Measurements from ENCODE around the gene PIK3C2B. TPM values are rescaled to one million over a fixed set of nuclear protein-coding genes. Genes with fewer than 3 reads are reported as not detected.

PIK3C2B gene
- total RNA-seq, 1 experiment from 2014 or later: 52.4 TPM

DNA sequence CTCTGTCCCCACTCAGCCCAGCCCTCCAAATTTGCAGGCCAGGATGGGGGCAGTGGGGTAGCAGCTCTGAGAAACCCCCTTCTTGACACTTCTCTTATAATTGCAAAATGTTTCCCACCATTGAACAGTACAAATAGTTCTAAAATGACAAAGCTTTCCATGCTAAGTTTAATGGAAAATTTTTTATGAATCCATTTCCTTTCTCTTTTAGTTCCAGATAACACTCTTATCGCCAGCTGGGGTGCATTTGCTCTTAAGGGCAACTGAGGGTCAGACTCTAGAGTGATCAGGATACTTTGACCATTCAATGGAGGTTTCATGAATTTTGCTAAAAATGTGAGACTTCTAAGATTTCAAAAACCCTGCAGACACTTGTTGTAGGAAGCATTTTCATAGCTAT, 29.9 kb downstream of the PIK3C2B start:
- intact Hi-C loops (cut with micrococcal nuclease; ENCODE audit: unreplicated experiment): no loop called here
- Histone ChIP-seq H3K9me2 (ENCODE audit: insufficient read depth) (no peaks in the 10 kb centered on the region), H3K4me2 (no peak overlapping the region), H3F3A (ENCODE audit: insufficient read depth, low read depth) (no peaks in the 10 kb centered on the region), H3K79me2 (ENCODE audit: low read depth) (0 out of 2 replicates have a peak, but pooled peaks cover 7% of the 10 kb centered on the region), H3K4me1 (replicated peaks; ENCODE audit: insufficient read depth) (no peaks in the 10 kb centered on the region), H3K9me3 (ENCODE audit: insufficient read depth, low read depth) (no peaks in the 10 kb centered on the region), H3K4me3 (no peak overlapping the region), H3K27me3 (ENCODE audit: insufficient read depth, low read depth) (no peaks in the 10 kb centered on the region), H4K20me1 (ENCODE audit: insufficient read depth) (no peaks in the 10 kb centered on the region; the same call in 1 of the 2 replicates), H3K36me3 (ENCODE audit: low read depth) (peaks cover 28% of the 10 kb centered on the region), H3K27ac (no peak overlapping the region), H2AFZ (no peak overlapping the region)
- ChIA-PET CTCF (no interaction called here), POLR2A (ENCODE audit: unreplicated experiment) (interaction anchor here (0.6 kb wide), 1 partner anchor 274 kb away, joined by 5 read pairs; no protein-coding TSS in a partner anchor)
- no peak for DNase-seq
- TF ChIP-seq EZH2 (IDR thresholded peaks at IDR 0.05; ENCODE audit: low read depth): no peak
- TF ChIP-seq, protein P1, sequence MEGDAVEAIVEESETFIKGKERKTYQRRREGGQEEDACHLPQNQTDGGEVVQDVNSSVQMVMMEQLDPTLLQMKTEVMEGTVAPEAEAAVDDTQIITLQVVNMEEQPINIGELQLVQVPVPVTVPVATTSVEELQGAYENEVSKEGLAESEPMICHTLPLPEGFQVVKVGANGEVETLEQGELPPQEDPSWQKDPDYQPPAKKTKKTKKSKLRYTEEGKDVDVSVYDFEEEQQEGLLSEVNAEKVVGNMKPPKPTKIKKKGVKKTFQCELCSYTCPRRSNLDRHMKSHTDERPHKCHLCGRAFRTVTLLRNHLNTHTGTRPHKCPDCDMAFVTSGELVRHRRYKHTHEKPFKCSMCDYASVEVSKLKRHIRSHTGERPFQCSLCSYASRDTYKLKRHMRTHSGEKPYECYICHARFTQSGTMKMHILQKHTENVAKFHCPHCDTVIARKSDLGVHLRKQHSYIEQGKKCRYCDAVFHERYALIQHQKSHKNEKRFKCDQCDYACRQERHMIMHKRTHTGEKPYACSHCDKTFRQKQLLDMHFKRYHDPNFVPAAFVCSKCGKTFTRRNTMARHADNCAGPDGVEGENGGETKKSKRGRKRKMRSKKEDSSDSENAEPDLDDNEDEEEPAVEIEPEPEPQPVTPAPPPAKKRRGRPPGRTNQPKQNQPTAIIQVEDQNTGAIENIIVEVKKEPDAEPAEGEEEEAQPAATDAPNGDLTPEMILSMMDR (conservative IDR thresholded peaks at IDR 0.05): no peak
- BruUV-seq (replicated peaks): no TSS peak

DNA sequence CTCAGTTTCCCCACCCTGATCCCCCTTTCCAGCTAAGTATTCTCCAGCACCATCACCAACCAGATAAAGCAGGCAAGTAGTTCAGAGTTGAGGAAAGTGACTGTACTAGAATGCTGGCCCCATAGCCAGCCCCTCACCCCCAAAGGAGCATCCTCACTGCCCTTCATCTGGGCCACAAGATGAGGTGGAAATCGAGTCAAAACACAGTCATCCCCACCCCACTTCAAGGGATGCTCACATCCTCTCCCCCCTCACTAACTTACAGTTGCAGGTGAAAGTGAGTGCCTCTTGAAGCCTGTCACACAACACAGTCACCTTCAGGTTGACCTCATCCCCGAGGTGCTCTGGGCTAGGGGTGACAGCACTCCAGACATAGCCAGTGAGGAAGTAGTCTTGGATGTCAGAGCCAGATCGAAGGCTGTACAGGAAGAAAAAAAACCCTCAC, 30.4 kb downstream of the PIK3C2B start:
- no peak overlapping the region for H3K27ac ChIP-seq
- DNase-seq: no peak
- H3K27me3 ChIP-seq (ENCODE audit: insufficient read depth, low read depth): no peaks in the 10 kb centered on the region
- no peak overlapping the region for H3K4me2 ChIP-seq
- no peaks in the 10 kb centered on the region for H3K9me2 ChIP-seq (ENCODE audit: insufficient read depth)
- H3F3A ChIP-seq (ENCODE audit: insufficient read depth, low read depth): no peaks in the 10 kb centered on the region
- POLR2A ChIA-PET (ENCODE audit: unreplicated experiment): no interaction called here
- H2AFZ ChIP-seq: no peak overlapping the region
- H3K9me3 ChIP-seq (ENCODE audit: insufficient read depth, low read depth): no peaks in the 10 kb centered on the region
- TF ChIP-seq, protein P1 (conservative IDR thresholded peaks at IDR 0.05): no peak
- no peak for TF ChIP-seq EZH2 (IDR thresholded peaks at IDR 0.05; ENCODE audit: low read depth)
- intact Hi-C loops (cut with micrococcal nuclease; ENCODE audit: unreplicated experiment): no loop called here
- H3K79me2 ChIP-seq (ENCODE audit: low read depth): 0 out of 2 replicates have a peak, but pooled peaks cover 4% of the 10 kb centered on the region
- no TSS peak for BruUV-seq (replicated peaks)
- H3K4me3 ChIP-seq: no peak overlapping the region
- no peaks in the 10 kb centered on the region; the same call in 1 of the 2 replicates for H4K20me1 ChIP-seq (ENCODE audit: insufficient read depth)
- no peaks in the 10 kb centered on the region for H3K4me1 ChIP-seq (replicated peaks; ENCODE audit: insufficient read depth)
- CTCF ChIA-PET: no interaction called here
- peaks cover 28% of the 10 kb centered on the region for H3K36me3 ChIP-seq (ENCODE audit: low read depth)

DNA sequence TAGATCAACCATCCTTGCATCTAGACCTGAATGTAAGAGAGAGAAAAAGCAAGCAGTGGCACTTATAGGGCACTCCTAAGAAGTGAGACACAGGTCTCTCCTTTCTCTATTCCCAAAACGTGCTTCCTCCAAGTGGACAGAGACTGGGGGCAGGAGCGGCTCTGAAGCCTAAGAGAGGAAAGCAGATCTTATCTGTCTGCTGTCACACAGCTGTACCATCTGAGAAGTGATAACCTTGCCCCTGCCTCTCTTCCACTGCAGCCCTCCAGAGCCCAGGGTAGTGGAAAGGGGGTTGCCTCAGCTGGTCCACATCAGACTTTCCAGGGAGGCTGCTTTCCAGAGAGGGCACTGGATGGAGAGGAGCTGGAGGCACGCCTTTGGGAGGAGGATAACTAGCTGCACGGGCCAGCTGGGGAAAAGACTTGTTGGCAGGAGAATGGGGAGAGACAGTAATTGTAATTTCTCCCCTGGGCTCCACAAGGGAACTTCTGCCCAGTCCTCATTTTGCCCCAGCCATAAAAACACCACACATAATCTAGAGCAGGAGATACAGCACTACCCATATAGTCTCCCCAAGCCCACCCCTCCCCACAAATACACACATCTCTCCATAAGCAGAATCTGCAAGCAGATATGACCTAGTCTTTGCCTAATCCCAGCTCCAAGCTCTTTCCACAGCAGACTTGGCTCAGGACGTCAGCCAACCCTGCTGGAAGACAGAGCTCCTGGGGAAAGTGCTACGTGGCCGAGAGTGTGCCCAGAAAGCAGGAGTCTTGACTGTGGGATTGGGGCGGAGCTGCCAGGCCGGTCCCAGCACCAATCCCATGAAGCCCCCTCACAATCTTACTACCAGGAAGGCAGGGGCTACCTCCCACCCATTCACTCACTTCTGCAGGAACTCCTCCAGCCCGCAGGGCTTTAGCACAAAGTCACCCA, 31.2 kb downstream of the PIK3C2B start:
- no peak overlapping the region for H2AFZ ChIP-seq
- DNase-seq: peak in 1 of 2 experiments; percentile 32
- TF ChIP-seq EZH2 (IDR thresholded peaks at IDR 0.05; ENCODE audit: low read depth): no peak
- TF ChIP-seq, protein P1 (conservative IDR thresholded peaks at IDR 0.05): no peak
- H3K27ac ChIP-seq: no peak overlapping the region
- BruUV-seq (replicated peaks): no TSS peak
- ChIA-PET POLR2A (ENCODE audit: unreplicated experiment) (no interaction called here), CTCF (no interaction called here)
- no peaks in the 10 kb centered on the region for H3K9me2 ChIP-seq (ENCODE audit: insufficient read depth)
- no peak overlapping the region for H3K4me3 ChIP-seq
- H3K27me3 ChIP-seq (ENCODE audit: insufficient read depth, low read depth): no peaks in the 10 kb centered on the region
- intact Hi-C loops (cut with micrococcal nuclease; ENCODE audit: unreplicated experiment): no loop called here
- no peaks in the 10 kb centered on the region for H3K4me1 ChIP-seq (replicated peaks; ENCODE audit: insufficient read depth)
- no peaks in the 10 kb centered on the region for H3K9me3 ChIP-seq (ENCODE audit: insufficient read depth, low read depth)
- no peaks in the 10 kb centered on the region for H3F3A ChIP-seq (ENCODE audit: insufficient read depth, low read depth)
- peaks cover 25% of the 10 kb centered on the region for H3K36me3 ChIP-seq (ENCODE audit: low read depth)
- H4K20me1 ChIP-seq (ENCODE audit: insufficient read depth): no peaks in the 10 kb centered on the region; the same call in 1 of the 2 replicates
- 0 out of 2 replicates have a peak, but pooled peaks cover 4% of the 10 kb centered on the region for H3K79me2 ChIP-seq (ENCODE audit: low read depth)
- no peak overlapping the region for H3K4me2 ChIP-seq

Data from PC-9 (cell line).